Aorta (tissue), 5 donors: ENCODE measurements around the gene RSPH10B. TPM values are rescaled to one million over a fixed set of nuclear protein-coding genes. Genes with fewer than 3 reads are reported as not detected.
A peak's percentile ranks its signal among the peaks of the same experiment; 100 is the strongest.
"Not testable (repeated sequence)": the region's sequence is repeated elsewhere in the genome, so short reads cannot be mapped to it uniquely, and the experiment has no call there.

Experiments
- ATAC-seq: fragments of 200-7000 bp; cut with Tn5 transposase; one replicate; pipeline ENCODE4 v1.9.1; 2022; ENCODE audit warnings: moderate library complexity; ENCODE audit not compliant: low FRiP score
- DNase-seq, 2 donors: peaks; one replicate each; pipeline ENCODE4 v3.0.0-alpha.2; 2020
- H3K27ac ChIP-seq, 2 donors: one replicate each; pipeline ENCODE4 v1.5.1; 2013; ENCODE audit warnings: low read length in 2 of 2, mild to moderate bottlenecking in 2 of 2, moderate library complexity in 2 of 2, control low read depth in 1 of 2, inconsistent platforms in 1 of 2, low read depth in 1 of 2
- H3K27me3 ChIP-seq, 2 donors: one replicate each; pipeline ENCODE4 v1.6.1; 2013; ENCODE audit warnings: control low read depth in 1 of 2, low read length in 1 of 2, mild to moderate bottlenecking in 1 of 2, moderate library complexity in 1 of 2; ENCODE audit not compliant: insufficient read depth in 2 of 2, control insufficient read depth in 1 of 2
- H3K36me3 ChIP-seq, 2 donors: one replicate each; pipeline ENCODE4 v1.6.1; 2013; ENCODE audit warnings: control low read depth in 1 of 2, low read length in 1 of 2, mild to moderate bottlenecking in 1 of 2; ENCODE audit not compliant: insufficient read depth in 2 of 2, control insufficient read depth in 1 of 2
- H3K4me1 ChIP-seq, 2 donors: one replicate each; pipeline ENCODE4 v1.6.1; 2013; ENCODE audit warnings: low read length in 2 of 2, control low read depth in 1 of 2, mild to moderate bottlenecking in 1 of 2, moderate library complexity in 1 of 2; ENCODE audit not compliant: insufficient read depth in 2 of 2, control insufficient read depth in 1 of 2
- H3K4me3 ChIP-seq, 2 donors: one replicate each; pipeline ENCODE4 v1.5.1; 2013; ENCODE audit warnings: low read length in 2 of 2, control low read depth in 1 of 2, mild to moderate bottlenecking in 1 of 2
- H3K9me3 ChIP-seq: one replicate; pipeline ENCODE4 v1.6.1; 2013; ENCODE audit warnings: mild to moderate bottlenecking, low read length; ENCODE audit not compliant: control insufficient read depth
- WGBS, 2 donors: extraction: QIAGEN DNeasy Blood & Tissue Kit; methylation state at CpG; one replicate each; pipeline ENCODE4 v1.1.7; 2013; 5-methylcytosine and 5-hydroxymethylcytosine counted together
- intact Hi-C, 2 donors: fragments of 100-400 bp; cut with DNase I; formaldehyde crosslinking; loops; one replicate each; pipeline versions ENCODE4 v1.14.2 to v1.15.0; 2022
- long read RNA-seq, 2 donors: library from polyadenylated mRNA; unstranded; transcript quantifications; one replicate each; pipeline ENCODE4 v2.0.0, GENCODE V29; 2020 to 2021
- polyA plus RNA-seq, 2 donors: library from polyadenylated mRNA; stranded (reverse); fragments of 200-250 nt; gene quantifications; one replicate each; pipeline ENCODE4 v1.2.3, GENCODE V29; 2013
- total RNA-seq, 2 donors: library from RNA; stranded (reverse); fragmentation: NEBNext Ultra II Directional; extraction: Animal tissue kit (Norgen Biotek cat#: 25700); gene quantifications; one replicate each; pipeline ENCODE4 v1.2.1, GENCODE V29; 2021
- donor health status: healthy with polysubstance abuse.
- donor health status: Bipolar disorder and iron deficiency.
- donor health status: DM: no; HTN: no; CAD: no.
- donor health status: DM: no; HTN: no; CAD: no.
- donor health status: DM: yes; HTN: yes; CAD: no.

The RSPH10B gene
- total RNA-seq: not detected
- polyA plus RNA-seq: under 1 TPM in 1 of 2 donors, not detected in 1; 0.10 TPM
- long read RNA-seq, donor 1: 0 reads
- long read RNA-seq, donor 2: 0 reads

DNA sequence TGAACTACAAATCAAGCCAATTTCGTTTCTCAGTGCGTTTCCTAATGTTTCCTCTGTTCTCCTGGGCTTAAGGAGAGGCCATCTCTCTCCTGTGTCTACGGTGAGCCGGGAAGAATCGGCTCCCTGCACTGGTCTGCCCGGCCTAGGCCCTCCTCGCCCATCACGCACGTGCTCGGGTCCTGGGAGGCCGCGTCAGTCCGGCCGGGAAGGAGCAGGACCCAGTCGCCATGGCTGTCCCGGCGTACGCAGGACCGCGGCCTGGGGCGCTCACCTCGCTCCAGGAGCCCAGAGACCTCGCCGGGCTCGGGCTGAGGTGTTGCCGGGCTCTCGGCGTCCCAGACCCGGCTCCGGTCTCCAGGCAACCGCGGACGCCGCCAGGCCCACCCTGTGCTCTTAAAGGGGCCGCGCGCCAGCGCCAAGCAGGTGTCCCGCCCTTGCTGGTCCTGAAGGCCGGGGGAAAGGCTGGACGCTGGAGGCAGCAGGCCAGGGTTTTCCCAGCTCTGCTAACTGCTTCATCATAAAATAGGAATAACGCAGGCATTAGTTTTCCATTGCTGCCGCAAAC lies at the start of gene RSPH10B:
RSPH10B (minus strand) TSS at position 343 of the 565 bp plus-strand sequence. CDS start 3,573 bp downstream, outside the sequence.
- WGBS, 2 donors: 2% methylated on average over 15 to 27 of the region's 43 CpGs
- H3K4me1 ChIP-seq, H3K27ac ChIP-seq, H3K36me3 ChIP-seq, H3K27me3 ChIP-seq, DNase-seq, H3K9me3 ChIP-seq, H3K4me3 ChIP-seq, ATAC-seq, intact Hi-C loops: not testable (repeated sequence)

DNA sequence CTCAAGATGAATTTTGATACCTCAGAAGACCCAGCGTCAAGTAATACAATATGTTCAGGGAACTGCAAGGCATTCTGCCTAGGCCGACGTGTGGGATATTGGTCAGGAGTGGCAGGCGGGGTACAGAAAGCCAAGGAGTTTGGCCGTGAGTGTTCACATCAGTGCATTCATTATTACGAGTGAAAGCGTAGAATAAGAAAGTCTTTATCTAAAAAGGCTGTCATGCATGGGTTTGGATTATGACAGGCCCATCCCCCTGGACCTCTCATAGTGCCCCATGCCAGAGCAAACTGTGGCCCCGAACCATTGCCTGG lies 46.1 kb upstream of the RSPH10B start:
- no peak for DNase-seq
- Histone ChIP-seq H3K27ac (no peak overlapping the region), H3K4me3 (no peak overlapping the region), H3K27me3 (no peaks in the 10 kb centered on the region), H3K9me3 (no peaks in the 10 kb centered on the region), H3K4me1 (no peaks in the 10 kb centered on the region), H3K36me3 (peaks cover 0 to 5% of the 10 kb centered on the region in 2 donors)
- intact Hi-C loops: no loop called here
- WGBS, 2 donors: 91 to 93% methylated on average over 8 of the region's 8 CpGs
- ATAC-seq: no peak

DNA sequence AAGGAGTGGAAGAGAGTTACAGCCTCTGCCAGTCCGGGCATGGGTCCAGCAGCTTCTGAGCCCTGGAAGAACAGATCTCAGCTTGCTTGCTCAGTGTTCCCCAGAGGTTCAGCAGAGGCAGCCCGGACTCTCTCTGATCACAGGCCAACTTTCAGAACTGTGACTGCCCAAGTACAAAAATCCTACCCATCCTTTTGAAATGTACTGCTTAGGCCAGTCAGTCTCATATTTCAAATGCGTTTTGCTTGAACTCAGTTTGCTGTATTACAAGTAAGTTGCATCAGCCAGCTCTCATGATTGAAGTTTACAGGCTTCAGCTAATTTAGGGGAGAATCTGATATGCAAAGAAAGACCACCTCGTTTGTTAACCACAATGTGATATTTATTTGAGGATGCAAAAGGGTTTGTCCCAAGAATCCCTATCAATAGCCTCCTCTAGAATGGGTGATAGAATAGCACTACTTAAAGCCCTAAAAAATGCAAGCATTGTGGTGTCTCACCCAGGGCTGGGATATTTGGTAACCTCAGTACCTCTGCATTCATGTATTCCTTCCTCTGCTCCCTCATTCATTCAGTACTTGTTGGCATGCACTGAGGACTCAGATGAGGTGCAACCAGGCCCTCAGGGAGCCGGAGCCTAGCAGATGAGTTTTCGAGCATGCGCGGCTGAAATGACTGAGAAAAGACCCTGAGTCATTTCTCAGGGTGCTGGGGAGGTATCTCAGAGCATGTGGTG lies 45.6 kb upstream of the RSPH10B start:
- H3K4me1 ChIP-seq: no peaks in the 10 kb centered on the region
- peaks cover 0 to 5% of the 10 kb centered on the region in 2 donors for H3K36me3 ChIP-seq
- H3K27me3 ChIP-seq: no peaks in the 10 kb centered on the region
- H3K27ac ChIP-seq: no peak overlapping the region
- 60 to 63% methylated on average over 8 of the region's 8 CpGs for WGBS, 2 donors
- no peaks in the 10 kb centered on the region for H3K9me3 ChIP-seq
- intact Hi-C loops: no loop called here
- H3K4me3 ChIP-seq: no peak overlapping the region
- ATAC-seq (peak; percentile 36), DNase-seq (peak; percentile 62 to 81)

DNA sequence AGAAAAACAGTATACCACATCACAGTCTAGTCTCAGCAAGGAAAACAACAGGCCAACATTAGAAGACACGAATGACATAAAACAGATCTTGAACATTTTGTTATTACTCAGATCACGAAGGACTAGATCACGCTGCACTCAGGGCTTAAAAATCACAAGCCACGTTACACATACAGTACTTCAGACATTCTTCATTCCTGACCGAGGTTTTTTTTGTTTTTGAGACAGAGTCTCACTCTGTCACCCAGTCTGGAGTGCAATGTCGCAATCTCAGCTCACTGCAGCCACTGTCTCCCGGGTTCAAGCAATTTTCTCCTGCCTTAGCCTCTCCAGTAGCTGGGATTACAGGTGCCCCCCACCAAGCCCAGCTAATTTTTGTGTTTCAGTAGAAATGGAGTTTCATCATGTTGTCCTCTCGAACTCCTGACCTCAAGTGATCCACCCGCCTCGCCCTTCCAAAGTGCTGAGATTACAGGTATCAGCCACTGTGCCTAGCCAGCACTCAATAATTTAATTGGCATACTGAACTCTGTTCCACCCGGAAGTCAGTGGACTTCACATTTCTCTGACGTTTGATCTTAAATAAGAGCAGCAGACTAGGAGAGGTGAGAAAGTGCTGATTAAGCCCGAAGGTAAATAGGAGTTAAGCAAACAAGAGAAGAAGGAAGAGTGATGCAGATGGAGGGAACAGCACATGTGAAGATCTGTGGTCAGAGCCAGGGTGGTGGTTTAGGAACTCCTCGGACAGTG lies 42.0 kb upstream of the RSPH10B start:
- Histone ChIP-seq H3K27me3 (no peaks in the 10 kb centered on the region), H3K27ac (no peak overlapping the region), H3K4me1 (no peaks in the 10 kb centered on the region), H3K36me3 (peaks cover 0 to under 1% of the 10 kb centered on the region in 2 donors), H3K9me3 (no peaks in the 10 kb centered on the region), H3K4me3 (no peak overlapping the region)
- WGBS, 2 donors: 76 to 78% methylated on average over 14 of the region's 14 CpGs
- ATAC-seq (no peak), DNase-seq (no peak)
- intact Hi-C loops: no loop called here

DNA sequence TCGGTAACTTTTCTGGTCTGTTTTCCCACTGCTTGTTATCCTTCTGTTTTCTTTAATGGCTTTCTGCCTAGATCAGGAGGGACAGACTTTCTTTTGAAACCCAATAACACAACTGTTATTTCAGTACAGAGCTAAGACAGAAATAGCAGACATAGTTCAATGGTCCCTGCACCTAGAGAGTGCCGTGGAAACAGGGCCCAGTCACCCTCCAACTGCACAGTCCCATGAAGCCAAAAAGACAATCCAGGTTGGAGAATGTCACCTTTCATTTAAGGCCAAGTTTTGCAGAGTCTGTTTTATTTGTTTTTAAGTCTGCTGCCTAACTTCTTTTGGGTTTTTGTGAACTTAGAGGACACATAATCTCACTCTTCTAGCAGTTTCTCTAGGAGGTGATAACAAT lies 41.1 kb upstream of the RSPH10B start:
- Histone ChIP-seq H3K27me3 (no peaks in the 10 kb centered on the region), H3K27ac (no peak overlapping the region), H3K9me3 (no peaks in the 10 kb centered on the region), H3K4me1 (no peaks in the 10 kb centered on the region), H3K4me3 (no peak overlapping the region), H3K36me3 (no peaks in the 10 kb centered on the region)
- intact Hi-C loops: no loop called here
- 49 to 51% methylated on average over 2 of the region's 2 CpGs for WGBS, 2 donors
- no peak for DNase-seq
- no peak for ATAC-seq

DNA sequence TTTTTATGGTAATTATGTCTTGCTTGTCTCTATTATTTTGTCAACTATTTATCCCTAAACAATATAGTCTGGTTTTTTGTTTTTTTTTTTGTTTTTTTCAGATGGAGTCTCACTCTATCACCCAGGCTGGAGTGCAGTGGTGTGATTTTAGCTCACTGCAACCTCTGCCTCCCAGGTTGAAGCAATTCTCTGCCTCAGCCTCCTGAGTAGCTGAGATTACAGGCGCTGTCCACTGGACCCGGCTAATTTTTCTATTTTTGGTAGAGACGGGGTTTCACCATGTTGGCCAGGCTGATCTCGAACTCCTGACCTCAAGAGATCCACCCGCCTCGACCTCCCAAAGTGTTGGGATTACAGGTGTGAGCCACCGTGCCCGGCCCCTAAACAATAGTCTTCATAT lies 39.9 kb upstream of the RSPH10B start:
- H3K9me3 ChIP-seq, intact Hi-C loops, H3K36me3 ChIP-seq, H3K27ac ChIP-seq, ATAC-seq, H3K27me3 ChIP-seq, H3K4me3 ChIP-seq, H3K4me1 ChIP-seq, DNase-seq: not testable (repeated sequence)
- WGBS, 2 donors: 83 to 90% methylated on average over 8 of the region's 8 CpGs

DNA sequence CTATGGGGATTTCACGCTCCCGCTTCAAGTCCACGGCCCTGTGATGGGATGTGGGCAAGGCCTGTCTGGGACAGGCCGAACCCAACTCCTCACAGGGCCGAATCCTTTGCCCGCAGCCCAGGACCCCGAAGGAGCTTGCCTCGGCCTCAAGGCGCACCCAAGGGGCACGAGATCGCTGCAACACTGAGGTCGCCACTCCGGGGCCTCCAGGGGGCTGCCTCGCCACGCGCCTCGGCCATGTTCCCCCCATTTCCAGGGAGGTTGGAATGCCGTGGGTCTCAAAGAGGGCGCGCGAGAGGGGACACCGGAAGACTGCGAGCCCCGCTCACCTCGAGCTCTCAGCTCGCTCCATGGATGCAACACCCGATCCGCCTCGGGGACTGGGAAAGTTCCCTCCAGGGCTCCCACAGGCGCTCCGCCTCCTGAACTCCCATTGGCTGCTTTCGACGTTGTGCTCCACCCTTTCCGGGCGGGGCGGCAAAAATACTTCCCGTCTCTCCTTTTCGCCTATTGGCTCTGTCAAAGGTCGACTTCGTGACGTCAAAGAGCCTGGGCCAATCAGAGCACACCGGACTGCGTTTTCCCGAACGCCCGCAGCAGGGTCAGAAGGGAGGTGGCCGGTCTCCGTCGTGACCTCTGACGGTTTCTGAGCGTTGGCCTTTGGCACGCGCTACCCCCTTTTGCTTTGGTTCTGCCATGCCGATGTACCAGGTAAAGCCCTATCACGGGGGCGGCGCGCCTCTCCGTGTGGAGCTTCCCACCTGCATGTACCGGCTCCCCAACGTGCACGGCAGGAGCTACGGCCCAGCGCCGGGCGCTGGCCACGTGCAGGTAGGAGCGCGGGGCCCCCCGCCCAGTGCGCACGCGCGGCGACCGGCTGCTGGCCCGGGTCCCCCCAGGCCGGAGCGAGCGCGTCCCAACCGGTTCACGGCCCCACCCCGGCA lies 38.5 kb upstream of the RSPH10B start, which contains the start of the genes AIMP2 and PMS2:
AIMP2 (plus strand) TSS at position 605 of the 944 bp plus-strand sequence; CDS start at position 697, 92 bp downstream.
PMS2 (minus strand) TSS at position 382 of the 944 bp plus-strand sequence; CDS start at position 352, 30 bp downstream.
- intact Hi-C loops: no loop called here
- ATAC-seq (peak; percentile 98), DNase-seq (peak; percentile 99)
- WGBS, 2 donors: 0% methylated on average over 77 to 84 of the region's 84 CpGs
- no peaks in the 10 kb centered on the region for H3K36me3 ChIP-seq
- no peaks in the 10 kb centered on the region for H3K9me3 ChIP-seq
- H3K27me3 ChIP-seq: no peaks in the 10 kb centered on the region
- H3K4me3 ChIP-seq: peak within 1 kb of the TSS; percentile 66 to 83
- H3K27ac ChIP-seq: peak within 1 kb of the TSS; percentile 72 to 83
- H3K4me1 ChIP-seq: no peaks in the 10 kb centered on the region
